ENCODE measurements around the gene RBAK.

DNA sequence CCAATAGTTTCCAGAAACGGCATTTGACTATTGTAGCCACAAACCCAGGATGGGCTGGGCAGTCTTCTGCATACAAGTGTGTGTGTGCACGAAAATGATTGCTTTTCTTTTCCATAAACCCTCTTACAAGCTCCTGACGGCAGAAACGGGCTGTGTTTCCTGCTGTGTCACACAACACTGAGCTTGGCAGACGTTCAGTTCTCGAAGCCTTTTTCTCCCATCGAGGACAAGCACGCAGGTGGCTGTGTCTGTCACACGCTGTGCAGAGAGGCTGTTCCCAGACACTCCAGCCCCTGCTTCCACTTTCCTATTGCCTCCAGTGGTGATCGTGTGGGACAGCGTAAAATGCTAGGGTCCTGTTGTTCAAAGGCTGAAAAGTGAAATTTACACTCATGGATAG, 32.1 kb downstream of the RBAK start:
- TF ChIP-seq, protein P1, sequence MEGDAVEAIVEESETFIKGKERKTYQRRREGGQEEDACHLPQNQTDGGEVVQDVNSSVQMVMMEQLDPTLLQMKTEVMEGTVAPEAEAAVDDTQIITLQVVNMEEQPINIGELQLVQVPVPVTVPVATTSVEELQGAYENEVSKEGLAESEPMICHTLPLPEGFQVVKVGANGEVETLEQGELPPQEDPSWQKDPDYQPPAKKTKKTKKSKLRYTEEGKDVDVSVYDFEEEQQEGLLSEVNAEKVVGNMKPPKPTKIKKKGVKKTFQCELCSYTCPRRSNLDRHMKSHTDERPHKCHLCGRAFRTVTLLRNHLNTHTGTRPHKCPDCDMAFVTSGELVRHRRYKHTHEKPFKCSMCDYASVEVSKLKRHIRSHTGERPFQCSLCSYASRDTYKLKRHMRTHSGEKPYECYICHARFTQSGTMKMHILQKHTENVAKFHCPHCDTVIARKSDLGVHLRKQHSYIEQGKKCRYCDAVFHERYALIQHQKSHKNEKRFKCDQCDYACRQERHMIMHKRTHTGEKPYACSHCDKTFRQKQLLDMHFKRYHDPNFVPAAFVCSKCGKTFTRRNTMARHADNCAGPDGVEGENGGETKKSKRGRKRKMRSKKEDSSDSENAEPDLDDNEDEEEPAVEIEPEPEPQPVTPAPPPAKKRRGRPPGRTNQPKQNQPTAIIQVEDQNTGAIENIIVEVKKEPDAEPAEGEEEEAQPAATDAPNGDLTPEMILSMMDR (IDR thresholded peaks at IDR 0.05; ENCODE audit: low read length), result no peak
- TF ChIP-seq EZH2 (IDR thresholded peaks at IDR 0.05; ENCODE audit: borderline replicate concordance, low read length), result no peak
